ENCODE results near the gene KDM7A. TPM values are rescaled to one million over a fixed set of nuclear protein-coding genes. Genes with fewer than 3 reads are reported as not detected.

KDM7A gene
- polyA plus RNA-seq, 1 donor from 2014 or later, result 3.8 TPM

- peaks cover 2% of the 10 kb centered on the region for H3K36me3 Mint-ChIP-seq
- H3K27ac Mint-ChIP-seq, result peak overlapping the region in 1 of 3 donors; percentile 54
- H3K4me1 Mint-ChIP-seq, result peaks cover 52 to 61% (median 53%) of the 10 kb centered on the region in 3 donors
- H3K27me3 Mint-ChIP-seq, result no peaks in the 10 kb centered on the region
- no peaks in the 10 kb centered on the region for H3K9me3 Mint-ChIP-seq
- H3K4me3 Mint-ChIP-seq, result peak overlapping the region in 2 of 4 donors; percentile 49 to 59
These were observed 20.2 kb downstream of the KDM7A start for GRCh38 chr7:140156460-140157080.

- no peaks in the 10 kb centered on the region for H3K9me3 Mint-ChIP-seq
- H3K4me3 Mint-ChIP-seq, result peak overlapping the region in 1 of 4 donors; percentile 3
- no peaks in the 10 kb centered on the region for H3K27me3 Mint-ChIP-seq
- H3K4me1 Mint-ChIP-seq, result peaks cover 47 to 55% (median 50%) of the 10 kb centered on the region in 3 donors
- H3K36me3 Mint-ChIP-seq, result peaks cover 2% of the 10 kb centered on the region
- H3K27ac Mint-ChIP-seq, result no peak overlapping the region
These were observed 21.4 kb downstream of the KDM7A start for GRCh38 chr7:140155428-140155827.

DNA sequence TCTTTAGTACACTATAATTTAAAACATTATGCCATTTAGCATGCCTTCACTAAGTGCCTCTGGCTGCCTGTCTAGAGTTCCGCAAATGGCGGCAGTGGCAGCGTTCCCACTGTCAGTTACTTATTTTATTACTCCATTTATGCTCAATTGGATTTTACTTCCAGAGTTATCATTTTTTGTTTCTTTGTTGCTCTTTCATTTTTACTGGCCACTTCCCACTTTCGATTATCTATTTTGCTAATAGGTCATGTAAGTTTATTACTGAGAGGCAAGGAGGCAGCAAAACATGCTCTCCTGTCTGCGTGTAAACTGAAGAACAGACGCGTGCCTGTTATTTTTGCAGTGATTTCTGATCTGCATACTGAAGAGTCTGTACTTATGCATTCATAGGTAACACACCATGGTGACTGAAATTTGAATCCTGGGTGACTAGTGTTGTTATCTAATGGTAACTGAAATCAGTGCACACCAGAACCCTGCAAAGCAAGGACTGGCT, 23.1 kb downstream of the KDM7A start:
- H3K27ac Mint-ChIP-seq, result peak overlapping the region in 2 of 3 donors; percentile 2
- H3K9me3 Mint-ChIP-seq, result no peaks in the 10 kb centered on the region
- peaks cover 2% of the 10 kb centered on the region for H3K36me3 Mint-ChIP-seq
- H3K27me3 Mint-ChIP-seq, result no peaks in the 10 kb centered on the region
- peak overlapping the region in 2 of 4 donors; percentile 7 to 30 for H3K4me3 Mint-ChIP-seq
- peaks cover 45 to 66% (median 54%) of the 10 kb centered on the region in 3 donors for H3K4me1 Mint-ChIP-seq

GRCh38 chr7:140146574-140146973, 30.2 kb downstream of the KDM7A start:
- Mint-ChIP-seq H3K27me3 (no peaks in the 10 kb centered on the region), H3K4me1 (peaks cover 39 to 57% (median 51%) of the 10 kb centered on the region in 3 donors), H3K9me3 (no peaks in the 10 kb centered on the region), H3K27ac (no peak overlapping the region), H3K4me3 (no peak overlapping the region), H3K36me3 (peaks cover 4% of the 10 kb centered on the region)

DNA sequence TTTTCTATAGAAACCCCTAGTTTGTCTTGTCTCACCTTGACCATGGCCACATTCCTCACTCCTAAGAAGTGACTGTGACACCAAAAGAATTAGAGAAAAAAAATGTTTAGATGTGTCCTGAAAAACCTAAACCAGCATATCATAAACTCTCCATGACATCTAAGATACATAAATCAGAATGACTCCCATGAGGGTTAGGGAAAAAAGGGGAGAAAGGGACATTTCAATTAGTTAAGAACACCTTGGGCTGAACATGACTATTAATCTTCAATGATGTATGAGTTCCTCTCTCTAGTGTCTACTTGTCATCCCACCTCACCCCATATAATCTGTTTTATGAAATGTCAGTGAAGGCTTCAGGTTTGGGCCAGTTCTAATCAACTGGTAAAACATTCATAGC, 31.1 kb downstream of the KDM7A start:
- Mint-ChIP-seq H3K36me3 (peaks cover 4% of the 10 kb centered on the region), H3K4me3 (no peak overlapping the region), H3K4me1 (peaks cover 42 to 63% (median 51%) of the 10 kb centered on the region in 3 donors), H3K27me3 (no peaks in the 10 kb centered on the region), H3K27ac (no peak overlapping the region), H3K9me3 (no peaks in the 10 kb centered on the region)

DNA sequence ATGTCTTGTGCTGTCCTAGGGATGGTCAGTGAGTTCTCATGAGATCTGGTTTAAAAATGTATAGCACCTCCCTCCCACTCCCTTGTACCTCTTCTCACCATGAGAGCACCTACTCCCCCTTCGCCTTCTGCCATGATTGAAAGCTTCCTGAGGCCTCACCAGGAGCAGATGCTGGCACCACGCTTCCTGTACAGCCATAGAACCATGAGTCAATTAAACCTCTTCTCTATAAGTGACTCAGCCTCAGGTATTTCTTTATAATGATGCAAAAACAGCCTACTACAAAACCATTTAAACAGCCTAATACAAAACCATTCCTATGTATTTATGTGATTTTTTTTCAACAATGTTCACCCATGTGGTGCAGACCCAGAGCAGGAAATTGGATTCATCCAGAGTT, 32.0 kb downstream of the KDM7A start:
- Mint-ChIP-seq H3K27me3 (no peaks in the 10 kb centered on the region), H3K36me3 (peaks cover 4% of the 10 kb centered on the region), H3K4me1 (peaks cover 45 to 60% (median 46%) of the 10 kb centered on the region in 3 donors), H3K4me3 (no peak overlapping the region), H3K27ac (no peak overlapping the region), H3K9me3 (no peaks in the 10 kb centered on the region)

DNA sequence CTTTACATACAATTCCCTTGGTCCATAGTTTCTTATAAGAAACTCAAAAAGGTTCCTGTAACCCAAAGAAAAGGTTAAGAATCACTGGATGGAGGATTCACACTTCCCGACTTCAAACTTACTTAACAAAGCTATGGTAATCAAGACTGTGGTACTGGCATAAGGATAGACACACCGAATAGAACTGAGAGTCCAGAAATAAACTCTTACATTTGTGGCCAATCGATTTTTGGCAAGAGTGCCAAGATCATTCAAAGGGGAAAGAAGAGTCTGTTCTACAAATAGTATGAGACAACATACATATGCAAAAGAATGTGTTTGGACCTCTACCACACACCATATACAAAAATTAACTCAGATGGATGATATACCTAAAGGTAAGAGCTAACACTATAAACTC, 32.8 kb downstream of the KDM7A start:
- H3K27ac Mint-ChIP-seq, result no peak overlapping the region
- H3K4me1 Mint-ChIP-seq, result peaks cover 45 to 52% (median 49%) of the 10 kb centered on the region in 3 donors
- no peaks in the 10 kb centered on the region for H3K27me3 Mint-ChIP-seq
- H3K9me3 Mint-ChIP-seq, result no peaks in the 10 kb centered on the region
- no peak overlapping the region for H3K4me3 Mint-ChIP-seq
- H3K36me3 Mint-ChIP-seq, result peaks cover 4% of the 10 kb centered on the region

DNA sequence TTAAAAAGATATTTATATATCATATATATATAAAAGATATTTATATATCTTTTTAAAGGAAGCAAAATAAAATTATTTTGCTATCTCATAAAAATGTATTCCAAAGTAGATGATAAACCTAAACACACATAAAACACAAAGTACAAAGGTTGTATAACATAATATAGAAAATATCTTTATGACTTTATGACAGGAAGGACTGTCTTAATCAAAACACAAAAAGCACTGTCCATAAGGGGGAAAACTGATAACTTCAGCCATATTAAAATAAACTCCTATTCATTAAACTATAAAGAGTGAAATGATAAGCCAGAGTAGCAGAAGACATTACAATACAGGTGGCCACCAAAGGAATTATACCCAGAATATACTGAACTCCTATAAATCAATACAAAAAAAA, 34.8 kb downstream of the KDM7A start:
- Mint-ChIP-seq H3K4me1 (peaks cover 43 to 50% (median 46%) of the 10 kb centered on the region in 3 donors), H3K27me3 (no peaks in the 10 kb centered on the region), H3K4me3 (peak overlapping the region in 1 of 4 donors; percentile 57), H3K36me3 (peaks cover 4% of the 10 kb centered on the region), H3K27ac (no peak overlapping the region), H3K9me3 (no peaks in the 10 kb centered on the region)

DNA sequence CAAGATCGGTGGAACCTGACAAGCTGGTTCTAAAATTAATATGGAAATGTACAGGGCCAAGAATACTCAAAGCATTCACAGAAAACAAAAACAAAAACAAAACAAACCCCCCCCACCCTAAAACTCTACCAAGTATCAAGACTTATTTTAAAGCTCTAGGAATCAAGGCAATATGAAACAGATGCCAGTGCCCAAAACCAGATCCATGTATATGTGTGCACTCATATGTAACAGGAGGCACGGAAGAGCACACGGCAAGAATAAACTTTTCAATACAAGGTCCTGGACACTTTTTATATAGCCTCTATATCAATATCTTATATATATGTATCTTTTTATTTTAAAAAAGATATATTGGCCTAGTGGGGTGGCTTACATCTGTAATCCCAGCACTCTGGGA, 35.5 kb downstream of the KDM7A start:
- Mint-ChIP-seq H3K27ac (peak overlapping the region in 1 of 3 donors; percentile 5), H3K36me3 (peaks cover 4% of the 10 kb centered on the region), H3K4me3 (no peak overlapping the region), H3K9me3 (no peaks in the 10 kb centered on the region), H3K4me1 (peaks cover 35 to 42% (median 38%) of the 10 kb centered on the region in 3 donors), H3K27me3 (no peaks in the 10 kb centered on the region)

- Mint-ChIP-seq H3K27ac (no peak overlapping the region), H3K36me3 (peaks cover 3% of the 10 kb centered on the region), H3K9me3 (no peaks in the 10 kb centered on the region), H3K27me3 (no peaks in the 10 kb centered on the region), H3K4me3 (no peak overlapping the region), H3K4me1 (peaks cover 13 to 19% (median 15%) of the 10 kb centered on the region in 3 donors)
These were observed 39.7 kb downstream of the KDM7A start for GRCh38 chr7:140137078-140137477.

GRCh38 chr7:140136073-140136472, 40.7 kb downstream of the KDM7A start:
- no peak overlapping the region for H3K4me3 Mint-ChIP-seq

GRCh38 chr7:140134039-140134438, 42.7 kb downstream of the KDM7A start:
- no peak overlapping the region for H3K27ac Mint-ChIP-seq
- H3K4me3 Mint-ChIP-seq, result no peak overlapping the region
- H3K9me3 Mint-ChIP-seq, result no peaks in the 10 kb centered on the region
- H3K36me3 Mint-ChIP-seq, result peaks cover 4% of the 10 kb centered on the region
- H3K27me3 Mint-ChIP-seq, result no peaks in the 10 kb centered on the region
- peaks cover 5 to 9% (median 8%) of the 10 kb centered on the region in 3 donors for H3K4me1 Mint-ChIP-seq

More at GRCh38 chr7:140136073-140136472, 40.7 kb downstream of the KDM7A start:
- H3K27ac Mint-ChIP-seq, result no peak overlapping the region
- no peaks in the 10 kb centered on the region for H3K27me3 Mint-ChIP-seq
- H3K9me3 Mint-ChIP-seq, result no peaks in the 10 kb centered on the region
- H3K36me3 Mint-ChIP-seq, result peaks cover 3% of the 10 kb centered on the region
- peaks cover 9 to 17% (median 15%) of the 10 kb centered on the region in 3 donors for H3K4me1 Mint-ChIP-seq

- Mint-ChIP-seq H3K4me1 (peaks cover 2 to 17% (median 5%) of the 10 kb centered on the region in 3 donors), H3K9me3 (no peaks in the 10 kb centered on the region), H3K27me3 (no peaks in the 10 kb centered on the region), H3K27ac (no peak overlapping the region), H3K36me3 (peaks cover 6% of the 10 kb centered on the region), H3K4me3 (no peak overlapping the region)
These were observed 49.2 kb downstream of the KDM7A start for GRCh38 chr7:140127360-140128127.

DNA sequence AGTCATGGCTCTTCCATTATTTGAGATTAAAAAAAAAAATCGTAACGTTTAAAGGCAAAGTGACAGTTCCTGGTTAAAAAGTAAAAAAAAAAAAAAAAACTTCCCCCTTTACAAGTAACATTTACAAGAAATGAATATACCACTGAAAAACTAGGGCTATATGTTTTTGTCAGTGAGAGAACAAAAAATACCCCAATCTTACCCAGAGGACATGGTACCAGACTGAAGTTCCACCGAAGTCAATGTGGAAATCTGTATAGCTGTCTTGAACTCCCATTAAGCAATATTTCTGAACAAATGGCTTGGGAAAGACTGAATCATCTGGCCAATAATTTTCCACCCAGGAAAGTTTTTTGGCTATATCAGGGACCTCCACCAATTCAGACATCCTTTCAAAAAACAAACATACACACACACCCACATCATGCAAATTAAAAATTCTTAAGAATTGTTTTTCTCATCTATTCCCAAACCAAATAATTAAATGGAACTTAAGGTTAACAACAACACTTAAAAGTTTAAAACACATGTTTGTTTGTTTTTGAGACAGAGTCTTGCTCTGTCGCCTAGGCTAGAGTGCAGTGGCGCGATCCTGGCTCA, 50.2 kb downstream of the KDM7A start:
- Mint-ChIP-seq H3K4me3 (no peak overlapping the region), H3K36me3 (peaks cover 6% of the 10 kb centered on the region), H3K4me1 (peaks cover 0 to 12% (median 5%) of the 10 kb centered on the region in 3 donors), H3K27ac (peak overlapping the region in 1 of 3 donors; percentile 13), H3K27me3 (no peaks in the 10 kb centered on the region), H3K9me3 (no peaks in the 10 kb centered on the region)

DNA sequence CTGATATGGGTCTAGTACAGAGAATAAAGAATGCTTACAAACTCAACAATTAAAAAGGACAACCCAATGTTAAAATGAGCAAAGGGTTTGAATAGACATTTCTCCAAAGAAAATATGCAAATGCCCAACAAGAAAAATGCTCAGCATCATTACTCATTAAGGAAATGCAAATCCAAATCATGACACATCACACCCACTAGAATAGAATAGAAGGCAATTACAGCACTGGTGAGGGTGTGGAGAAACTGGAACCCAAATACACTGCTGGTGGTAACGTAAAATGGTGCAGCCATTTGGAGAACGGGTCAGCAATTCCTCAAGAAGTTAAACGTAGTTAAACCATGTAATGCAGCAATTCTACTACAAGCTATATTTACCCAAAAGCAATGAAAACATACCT, 53.8 kb downstream of the KDM7A start:
- Mint-ChIP-seq H3K4me3 (no peak overlapping the region), H3K9me3 (no peaks in the 10 kb centered on the region), H3K27me3 (no peaks in the 10 kb centered on the region), H3K36me3 (peaks cover 1% of the 10 kb centered on the region), H3K27ac (no peak overlapping the region), H3K4me1 (peaks cover 0 to 8% (median 3%) of the 10 kb centered on the region in 3 donors)

All from IgD-negative memory B cell (primary cell).